NCI-H1436 treated with DMSO at 0.1 percent for 48 hours (cell line): ENCODE results near the gene OGA.

Source experiments
- DNase-seq: peaks from one replicate; lab custom pipeline; 2025; lab: John Stamatoyannopoulos, UW

Gene OGA

GRCh38 chr10:101818119-101818871 lies at the start of gene OGA:
TSS of gene OGA (minus strand) at chr10:101818444. CDS start at chr10:101818022, 422 bp downstream.
- DNase-seq, result peak; percentile 99

GRCh38 chr10:101867931-101868330 lies 49.7 kb upstream of the OGA start:
- DNase-seq, result no peak

- no peak for DNase-seq
These were observed 41.3 kb upstream of the OGA start for GRCh38 chr10:101859530-101859929.

GRCh38 chr10:101858723-101859500 lies 40.7 kb upstream of the OGA start:
- no peak for DNase-seq

GRCh38 chr10:101857802-101858476 lies 39.7 kb upstream of the OGA start:
- no peak for DNase-seq

- no peak for DNase-seq
These were observed 38.4 kb upstream of the OGA start for GRCh38 chr10:101856626-101857025.

- no peak for DNase-seq
These were observed 33.3 kb upstream of the OGA start for GRCh38 chr10:101851411-101852116.

GRCh38 chr10:101850749-101851148 lies 32.5 kb upstream of the OGA start:
- no peak for DNase-seq

- no peak for DNase-seq
These were observed 30.7 kb upstream of the OGA start for GRCh38 chr10:101848894-101849351.

GRCh38 chr10:101848408-101848807 lies 30.2 kb upstream of the OGA start:
- DNase-seq, result no peak

GRCh38 chr10:101845893-101846292 lies 27.6 kb upstream of the OGA start:
- DNase-seq, result no peak

GRCh38 chr10:101843032-101844021 lies 25.1 kb upstream of the OGA start, which contains the start of gene KCNIP2:
TSS of gene KCNIP2 (minus strand) at chr10:101843800. CDS start at chr10:101843568, 232 bp downstream.
- no peak for DNase-seq

- no peak for DNase-seq
These were observed 23.6 kb upstream of the OGA start for GRCh38 chr10:101841826-101842225.

GRCh38 chr10:101840741-101841453 lies 22.7 kb upstream of the OGA start:
- DNase-seq, result peak; percentile 10

GRCh38 chr10:101840102-101840684 lies 21.9 kb upstream of the OGA start:
- no peak for DNase-seq

GRCh38 chr10:101839416-101840063 lies 21.3 kb upstream of the OGA start:
- no peak for DNase-seq

GRCh38 chr10:101839002-101839401 lies 20.8 kb upstream of the OGA start:
- DNase-seq, result no peak

GRCh38 chr10:101838416-101838970 lies 20.2 kb upstream of the OGA start:
- DNase-seq, result no peak

GRCh38 chr10:101837748-101838147 lies 19.5 kb upstream of the OGA start:
- no peak for DNase-seq
